Mucosa of descending colon (tissue), 3 donors: ENCODE data around the gene RET. TPM values are rescaled to one million over a fixed set of nuclear protein-coding genes. Genes with fewer than 3 reads are reported as not detected.

Experiments
- ATAC-seq: fragments of 200-7000 bp; cut with Tn5 transposase; one replicate; pipeline ENCODE4 v1.9.1; 2020; ENCODE audit warnings: mild to moderate bottlenecking, moderate library complexity
- DNase-seq, 3 donors: peaks; one replicate each; pipeline ENCODE4 v3.0.0-alpha.2; 2020
- H3K36me3 ChIP-seq: fragments of 200-600 bp; one replicate; pipeline ENCODE4 v1.8.0; 2021; ENCODE audit warnings: low read depth, mild to moderate bottlenecking
- H3K4me1 ChIP-seq: fragments of 200-600 bp; one replicate; pipeline ENCODE4 v1.8.0; 2021; ENCODE audit warnings: low read depth, mild to moderate bottlenecking
- H3K4me3 ChIP-seq: fragments of 200-600 bp; one replicate; pipeline ENCODE4 v1.8.0; 2021; ENCODE audit warnings: mild to moderate bottlenecking
- H3K9me3 ChIP-seq: fragments of 200-600 bp; one replicate; pipeline ENCODE4 v1.8.0; 2021; ENCODE audit warnings: mild to moderate bottlenecking
- CTCF ChIP-seq: fragments of 200-600 bp; IDR thresholded peaks from one replicate; pipeline ENCODE4 v1.8.0; 2022; ENCODE audit warnings: antibody characterized with exemption, mild to moderate bottlenecking
- intact Hi-C, 2 donors: fragments of 100-400 bp; cut with DNase I in 1 of 2; cut with micrococcal nuclease in 1 of 2; formaldehyde crosslinking; loops; one replicate each; pipeline versions ENCODE4 v1.11.0 to v1.11.1; 2022; cut with DNase I, micrococcal nuclease
- total RNA-seq, 3 donors: library from RNA; stranded (reverse); fragmentation: NEBNext Ultra II Directional in 2 of 3; extraction: Animal tissue kit (Norgen Biotek cat#: 25700) in 2 of 3; gene quantifications; one replicate each; pipeline versions ENCODE4 v1.2.1 to v1.2.4, GENCODE V29; 2021 to 2023
- donor health status: DM: no; HTN: no; CAD: no; lungs with moderate emphysema.
- donor health status: DM: no; HTN: no; CAD: no.
- donor health status: DM: no; HTN: yes; CAD: no.

RET gene
- total RNA-seq, 3 donors from 2014 or later: 0.84 to 13.5 (median 1.6) TPM

DNA sequence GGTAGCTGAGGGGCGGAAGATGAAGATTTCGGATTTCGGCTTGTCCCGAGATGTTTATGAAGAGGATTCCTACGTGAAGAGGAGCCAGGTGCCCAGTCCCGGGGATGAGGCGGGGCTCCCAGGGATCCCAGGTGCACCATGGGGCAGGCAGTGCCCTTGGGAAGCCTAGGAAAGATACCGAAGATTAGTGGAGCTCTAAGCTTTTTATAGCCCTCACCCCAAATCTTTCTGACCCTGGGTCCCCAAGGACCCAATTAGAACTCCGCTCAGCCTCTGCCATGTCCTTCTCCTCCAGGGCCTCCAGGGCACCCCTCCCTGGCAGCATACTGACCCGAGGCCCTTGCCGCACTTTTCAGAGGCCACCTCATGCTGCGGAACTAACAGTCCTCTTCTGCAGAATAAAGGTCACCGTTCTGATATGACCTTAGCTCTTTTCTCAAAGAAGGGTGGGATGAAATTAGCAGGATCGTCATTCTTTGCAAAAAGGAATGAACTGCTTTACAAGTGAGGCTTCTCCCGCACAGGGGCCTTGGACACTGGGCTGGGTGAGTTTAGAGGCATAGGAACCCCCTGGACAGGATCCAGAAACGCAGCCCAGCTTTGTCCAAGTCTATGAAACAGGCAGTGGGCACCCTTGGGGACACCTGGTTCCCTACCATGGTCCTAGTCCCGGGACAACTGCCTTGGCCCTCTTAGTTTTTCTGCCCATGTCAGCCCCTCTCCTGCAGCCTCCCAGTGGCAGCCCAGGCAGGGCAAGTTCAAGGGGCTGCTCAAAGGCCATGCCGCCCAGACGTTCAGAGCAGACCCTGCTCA is 43.5 kb downstream of the RET start:
- no peak overlapping the region for H3K4me3 ChIP-seq
- H3K9me3 ChIP-seq: no peaks in the 10 kb centered on the region
- no peak for ATAC-seq
- TF ChIP-seq CTCF: no peak
- no peaks in the 10 kb centered on the region for H3K36me3 ChIP-seq
- H3K4me1 ChIP-seq: no peaks in the 10 kb centered on the region
- intact Hi-C loops: no loop called here
- peak in 2 of 3 donors; percentile 13 to 36 for DNase-seq

GRCh38 chr10:43120929-43121314 is 44.1 kb downstream of the RET start:
- no peak for TF ChIP-seq CTCF
- no peaks in the 10 kb centered on the region for H3K9me3 ChIP-seq
- H3K4me3 ChIP-seq: no peak overlapping the region
- H3K36me3 ChIP-seq: no peaks in the 10 kb centered on the region
- DNase-seq: peak in 2 of 3 donors; percentile 23 to 67
- peak; percentile 70 for ATAC-seq
- intact Hi-C loops: no loop called here
- no peaks in the 10 kb centered on the region for H3K4me1 ChIP-seq

- TF ChIP-seq CTCF: no peak
- no peak overlapping the region for H3K4me3 ChIP-seq
- no peaks in the 10 kb centered on the region for H3K9me3 ChIP-seq
- no peak for ATAC-seq
- peak in 1 of 3 donors; percentile 27 for DNase-seq
- no peaks in the 10 kb centered on the region for H3K4me1 ChIP-seq
- intact Hi-C loops: no loop called here
- H3K36me3 ChIP-seq: no peaks in the 10 kb centered on the region
Observed at GRCh38 chr10:43121444-43121843, 44.6 kb downstream of the RET start.

GRCh38 chr10:43122096-43122495 is 45.2 kb downstream of the RET start:
- intact Hi-C loops: no loop called here
- no peak for ATAC-seq

DNA sequence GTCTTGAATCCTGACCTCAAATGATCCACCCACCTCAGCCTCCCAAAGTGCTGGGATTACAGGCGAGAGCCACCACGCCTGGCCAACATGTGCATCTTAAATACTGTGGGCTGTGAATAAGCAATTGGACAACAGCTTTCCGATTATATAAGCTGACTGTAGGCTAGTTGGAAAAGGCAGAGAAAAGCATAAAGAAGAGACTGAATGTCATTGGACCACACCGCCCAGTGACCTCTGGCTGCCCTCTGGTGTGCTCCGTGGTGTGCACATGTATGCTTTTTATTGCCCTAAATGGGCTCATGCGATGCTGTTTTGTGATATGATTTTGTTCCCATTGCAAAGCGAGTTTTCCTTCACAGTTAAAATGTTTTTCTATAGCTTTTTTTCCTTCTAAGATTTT is 46.0 kb downstream of the RET start:
- ATAC-seq: no peak
- intact Hi-C loops: no loop called here
- H3K36me3 ChIP-seq: no peaks in the 10 kb centered on the region
- no peak overlapping the region for H3K4me3 ChIP-seq
- H3K4me1 ChIP-seq: no peaks in the 10 kb centered on the region
- TF ChIP-seq CTCF: no peak
- H3K9me3 ChIP-seq: no peaks in the 10 kb centered on the region
- DNase-seq: no peak

More at GRCh38 chr10:43122096-43122495, 45.2 kb downstream of the RET start:
- DNase-seq: peak in 1 of 3 donors; percentile 14
- H3K9me3 ChIP-seq: no peaks in the 10 kb centered on the region
- H3K36me3 ChIP-seq: no peaks in the 10 kb centered on the region
- TF ChIP-seq CTCF: no peak
- no peak overlapping the region for H3K4me3 ChIP-seq
- no peaks in the 10 kb centered on the region for H3K4me1 ChIP-seq
